PC-3 (cell line): ENCODE results near the gene NEDD4L. TPM values are rescaled to one million over a fixed set of nuclear protein-coding genes. Genes with fewer than 3 reads are reported as not detected.

Source experiments
- ATAC-seq: fragments of 200-7000 bp; cut with Tn5 transposase; 2 replicates; pipeline ENCODE4 v1.9.1; 2020; ENCODE audit warnings: mild to moderate bottlenecking, moderate library complexity
- BruUV-seq: library from RNA; stranded (reverse); fragments of 400-500 nt; replicated peaks from 2 replicates; lab custom pipeline; 2021; lab: Mats Ljungman, UMichigan
- CTCF ChIA-PET: fragments of 300-600 bp; sonication (Branson Sonifier 250); formaldehyde crosslinking; loops from one replicate; lab custom pipeline; 2022; ENCODE audit warnings: antibody characterized with exemption; lab: Charles Lee
- POLR2A ChIA-PET: fragments of 300-600 bp; sonication (Branson Sonifier 250); formaldehyde crosslinking; loops from one replicate; lab custom pipeline; 2022; ENCODE audit warnings: antibody characterized with exemption; ENCODE audit not compliant: unreplicated experiment; lab: Charles Lee
- DNase-seq: peaks from one replicate; pipeline ENCODE4 v3.0.0-alpha.2; 2015
- H2AFZ ChIP-seq: fragments of 300-600 bp; sonication (generic); 2 replicates; pipeline ENCODE4 v1.6.0; 2016; ENCODE audit warnings: antibody characterized with exemption, low read length
- H3F3A ChIP-seq: fragments of 300-600 bp; sonication (generic); one replicate; pipeline ENCODE4 v1.6.0; 2017; ENCODE audit warnings: antibody characterized with exemption, low read length, control low read depth, mild to moderate bottlenecking; ENCODE audit not compliant: unreplicated experiment
- H3K27ac ChIP-seq: fragments of 300-600 bp; sonication (generic); 2 replicates; pipeline ENCODE4 v1.5.1; 2016; ENCODE audit warnings: mild to moderate bottlenecking, low read length
- H3K27me3 ChIP-seq: fragments of 300-600 bp; sonication (generic); 2 replicates; pipeline ENCODE4 v1.6.1; 2016; ENCODE audit warnings: low read length, mixed read lengths
- H3K36me3 ChIP-seq: fragments of 300-600 bp; sonication (generic); 2 replicates; pipeline ENCODE4 v1.6.1; 2016; ENCODE audit warnings: low read depth, mixed run types, low read length, mixed read lengths
- H3K4me1 ChIP-seq: fragments of 300-600 bp; sonication (generic); 2 replicates; pipeline ENCODE4 v1.5.1; 2016; ENCODE audit warnings: low read length; ENCODE audit not compliant: insufficient read depth
- H3K4me2 ChIP-seq: fragments of 300-600 bp; sonication (generic); 2 replicates; pipeline ENCODE4 v1.6.0; 2016; ENCODE audit warnings: low read length
- H3K4me3 ChIP-seq: fragments of 300-600 bp; sonication (generic); 2 replicates; pipeline ENCODE4 v1.5.1; 2016; ENCODE audit warnings: mild to moderate bottlenecking, low read length, mixed read lengths
- H3K79me2 ChIP-seq: fragments of 300-600 bp; sonication (generic); 2 replicates; pipeline ENCODE4 v1.6.1; 2017; ENCODE audit warnings: low read length, mixed read lengths
- H3K9ac ChIP-seq: fragments of 300-600 bp; sonication (generic); 2 replicates; pipeline ENCODE4 v1.6.0; 2016; ENCODE audit warnings: mild to moderate bottlenecking, low read length
- H3K9me2 ChIP-seq: fragments of 300-600 bp; sonication (generic); replicated peaks from 2 replicates; pipeline ENCODE4 v1.6.1; 2016; ENCODE audit warnings: mixed run types, low read length, mixed read lengths
- H3K9me3 ChIP-seq: fragments of 300-600 bp; sonication (generic); 2 replicates; pipeline ENCODE4 v1.6.1; 2016; ENCODE audit warnings: low read length, mixed read lengths
- H4K20me1 ChIP-seq: fragments of 300-600 bp; sonication (generic); 2 replicates; pipeline ENCODE4 v1.6.1; 2016; ENCODE audit warnings: low read length, mixed read lengths
- EZH2 ChIP-seq: fragments of 300-600 bp; sonication (generic); IDR thresholded peaks from one replicate; pipeline ENCODE4 v1.6.1; 2017; ENCODE audit warnings: antibody characterized with exemption, mild to moderate bottlenecking, low read length; ENCODE audit not compliant: unreplicated experiment
- EZH2phosphoT487 ChIP-seq: fragments of 300-600 bp; sonication (generic); IDR thresholded peaks from 2 replicates; pipeline ENCODE4 v1.6.1; 2018; ENCODE audit warnings: mild to moderate bottlenecking, antibody characterized with exemption, low read length, borderline replicate concordance
- intact Hi-C: fragments of 100-400 bp; cut with micrococcal nuclease; formaldehyde crosslinking; loops from 2 replicates; pipeline ENCODE4 v1.9.0; 2023
- total RNA-seq: library from RNA; depleted of rRNA; stranded (reverse); fragments of >200 nt; gene quantifications from 2 replicates; pipeline ENCODE4 v1.2.3, GENCODE V29; 2014
- TF ChIP-seq, protein P1 (sequence below): fragments of 300-600 bp; sonication (generic); conservative IDR thresholded peaks from 2 replicates; pipeline ENCODE4 v1.5.1; 2017; ENCODE audit warnings: antibody characterized with exemption, low read depth, mild to moderate bottlenecking, low read length

Gene NEDD4L
- total RNA-seq, 1 experiment from 2014 or later, result 105 TPM

DNA sequence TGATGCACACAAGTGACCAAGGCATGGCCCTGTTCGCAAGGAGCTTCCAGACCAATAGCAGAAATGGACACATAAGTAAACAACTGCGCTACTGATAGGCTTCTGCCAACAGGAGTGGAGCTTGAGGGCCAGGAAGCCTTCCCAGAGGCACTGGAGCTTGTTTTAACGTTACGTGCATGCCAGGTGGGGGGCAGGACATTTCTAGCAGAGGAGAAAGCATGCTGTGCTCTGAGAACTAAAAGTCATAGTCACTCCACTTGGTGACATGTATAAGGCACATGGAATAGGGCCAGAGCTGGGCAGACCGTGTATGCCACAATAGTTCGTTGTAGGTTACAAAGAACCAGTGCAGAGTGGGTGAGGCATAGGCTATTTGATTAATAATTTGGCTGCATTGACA lies 184.2 kb downstream of the NEDD4L start:
- Histone ChIP-seq H3K4me1 (peaks cover 46% of the 10 kb centered on the region), H3K27ac (no peak overlapping the region)
- POLR2A ChIA-PET, result no interaction called here

GRCh38 chr18:58228762-58229161 lies 184.7 kb downstream of the NEDD4L start:
- no peak overlapping the region for H3K27ac ChIP-seq
- BruUV-seq, result no TSS peak

More for the DNA sequence above, 184.2 kb downstream of the NEDD4L start:
- DNase-seq, result no peak
- Histone ChIP-seq H3K9me3 (no peaks in the 10 kb centered on the region), H3K9me2 (no peaks in the 10 kb centered on the region), H3K27me3 (no peaks in the 10 kb centered on the region), H2AFZ (no peak overlapping the region), H4K20me1 (peaks cover 57% of the 10 kb centered on the region), H3K4me2 (no peak overlapping the region), H3K36me3 (peaks cover 33% of the 10 kb centered on the region), H3K4me3 (no peak overlapping the region), H3K79me2 (peaks cover 95% of the 10 kb centered on the region), H3F3A (no peaks in the 10 kb centered on the region), H3K9ac (no peak overlapping the region)
- no peak for ATAC-seq
- CTCF ChIA-PET, result no interaction called here
- BruUV-seq, result no TSS peak
- intact Hi-C loops, result no loop called here
- no peak for TF ChIP-seq EZH2phosphoT487

GRCh38 chr18:58229162-58229561 lies 185.1 kb downstream of the NEDD4L start:
- CTCF ChIA-PET, result no interaction called here
- intact Hi-C loops, result no loop called here
- peaks cover 98% of the 10 kb centered on the region for H3K79me2 ChIP-seq

More at GRCh38 chr18:58228762-58229161, 184.7 kb downstream of the NEDD4L start:
- H3K9me2 ChIP-seq, result no peaks in the 10 kb centered on the region
- ATAC-seq (no peak), DNase-seq (no peak)
- no peak overlapping the region for H2AFZ ChIP-seq
- TF ChIP-seq, protein P1, sequence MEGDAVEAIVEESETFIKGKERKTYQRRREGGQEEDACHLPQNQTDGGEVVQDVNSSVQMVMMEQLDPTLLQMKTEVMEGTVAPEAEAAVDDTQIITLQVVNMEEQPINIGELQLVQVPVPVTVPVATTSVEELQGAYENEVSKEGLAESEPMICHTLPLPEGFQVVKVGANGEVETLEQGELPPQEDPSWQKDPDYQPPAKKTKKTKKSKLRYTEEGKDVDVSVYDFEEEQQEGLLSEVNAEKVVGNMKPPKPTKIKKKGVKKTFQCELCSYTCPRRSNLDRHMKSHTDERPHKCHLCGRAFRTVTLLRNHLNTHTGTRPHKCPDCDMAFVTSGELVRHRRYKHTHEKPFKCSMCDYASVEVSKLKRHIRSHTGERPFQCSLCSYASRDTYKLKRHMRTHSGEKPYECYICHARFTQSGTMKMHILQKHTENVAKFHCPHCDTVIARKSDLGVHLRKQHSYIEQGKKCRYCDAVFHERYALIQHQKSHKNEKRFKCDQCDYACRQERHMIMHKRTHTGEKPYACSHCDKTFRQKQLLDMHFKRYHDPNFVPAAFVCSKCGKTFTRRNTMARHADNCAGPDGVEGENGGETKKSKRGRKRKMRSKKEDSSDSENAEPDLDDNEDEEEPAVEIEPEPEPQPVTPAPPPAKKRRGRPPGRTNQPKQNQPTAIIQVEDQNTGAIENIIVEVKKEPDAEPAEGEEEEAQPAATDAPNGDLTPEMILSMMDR, result no peak
- TF ChIP-seq EZH2, result no peak
- TF ChIP-seq EZH2phosphoT487, result no peak
- no peaks in the 10 kb centered on the region for H3K9me3 ChIP-seq
- no peaks in the 10 kb centered on the region for H3F3A ChIP-seq
- no peak overlapping the region for H3K4me2 ChIP-seq
- no peak overlapping the region for H3K9ac ChIP-seq
- peaks cover 57% of the 10 kb centered on the region for H4K20me1 ChIP-seq
- no peak overlapping the region for H3K4me3 ChIP-seq
- no peaks in the 10 kb centered on the region for H3K27me3 ChIP-seq
- CTCF ChIA-PET, result no interaction called here
- peaks cover 96% of the 10 kb centered on the region for H3K79me2 ChIP-seq
- intact Hi-C loops, result no loop called here
- H3K4me1 ChIP-seq, result peaks cover 40% of the 10 kb centered on the region
- POLR2A ChIA-PET, result no interaction called here
- H3K36me3 ChIP-seq, result peaks cover 33% of the 10 kb centered on the region

More at GRCh38 chr18:58229162-58229561, 185.1 kb downstream of the NEDD4L start:
- no peaks in the 10 kb centered on the region for H3K27me3 ChIP-seq
- no peak overlapping the region for H3K4me2 ChIP-seq
- H3K9ac ChIP-seq, result no peak overlapping the region
- no peak overlapping the region for H3K4me3 ChIP-seq
- peaks cover 38% of the 10 kb centered on the region for H3K4me1 ChIP-seq
- peaks cover 33% of the 10 kb centered on the region for H3K36me3 ChIP-seq
- ATAC-seq (no peak), DNase-seq (no peak)
- no peak overlapping the region for H3K27ac ChIP-seq
- no peaks in the 10 kb centered on the region for H3K9me3 ChIP-seq
- POLR2A ChIA-PET, result no interaction called here
- no peak overlapping the region for H2AFZ ChIP-seq
- H3F3A ChIP-seq, result no peaks in the 10 kb centered on the region
- H4K20me1 ChIP-seq, result peaks cover 57% of the 10 kb centered on the region
- H3K9me2 ChIP-seq, result no peaks in the 10 kb centered on the region
- TF ChIP-seq EZH2phosphoT487, result no peak
- no peak for TF ChIP-seq EZH2
- TF ChIP-seq, protein P1, result no peak
- no TSS peak for BruUV-seq
